Trophoblast cell (in vitro differentiated cells and primary cell): ENCODE results near the gene DNLZ.

Source experiments
- DNase-seq, 2 donors: peaks; one replicate each; pipeline ENCODE4 v3.0.0-alpha.2; 2016
- H2AFZ ChIP-seq: 2 replicates; pipeline ENCODE4 v1.6.1; 2013; ENCODE audit warnings: low read length, moderate library complexity, mild to moderate bottlenecking; ENCODE audit not compliant: insufficient read depth, poor library complexity
- H2AK5ac ChIP-seq: 2 replicates; pipeline ENCODE4 v1.6.1; 2013; ENCODE audit warnings: mild to moderate bottlenecking, low read length
- H2BK120ac ChIP-seq: 2 replicates; pipeline ENCODE4 v1.6.1; 2013; ENCODE audit warnings: low read length, mild to moderate bottlenecking, moderate library complexity; ENCODE audit not compliant: insufficient read depth, poor library complexity
- H2BK12ac ChIP-seq: 2 replicates; pipeline ENCODE4 v1.6.1; 2013; ENCODE audit warnings: mild to moderate bottlenecking, low read length, moderate library complexity
- H2BK5ac ChIP-seq: 2 replicates; pipeline ENCODE4 v1.6.1; 2013; ENCODE audit warnings: low read length, low read depth, moderate library complexity, mild to moderate bottlenecking; ENCODE audit not compliant: poor library complexity
- H3K14ac ChIP-seq: 2 replicates; pipeline ENCODE4 v1.6.1; 2013; ENCODE audit warnings: mild to moderate bottlenecking, low read length
- H3K18ac ChIP-seq: 2 replicates; pipeline ENCODE4 v1.6.1; 2013; ENCODE audit warnings: mild to moderate bottlenecking, low read length
- H3K23ac ChIP-seq: 2 replicates; pipeline ENCODE4 v1.6.1; 2013; ENCODE audit warnings: low read length
- H3K27ac ChIP-seq: 2 replicates; pipeline ENCODE4 v1.5.1; 2013; ENCODE audit warnings: low read depth, mild to moderate bottlenecking, inconsistent platforms, low read length, moderate library complexity
- H3K27me3 ChIP-seq: 2 replicates; pipeline ENCODE4 v1.6.1; 2013; ENCODE audit warnings: inconsistent platforms, mild to moderate bottlenecking, low read length, moderate library complexity; ENCODE audit not compliant: insufficient read depth
- H3K36me3 ChIP-seq, 2 experiments: 1 replicate in 1 of 2; 2 replicates in 1 of 2; pipeline ENCODE4 v1.6.1; 2013; ENCODE audit warnings: low read length in 2 of 2, mild to moderate bottlenecking in 2 of 2, moderate library complexity in 1 of 2; ENCODE audit not compliant: insufficient read depth in 2 of 2, control insufficient read depth in 1 of 2
- H3K4ac ChIP-seq: 2 replicates; pipeline ENCODE4 v1.6.1; 2013; ENCODE audit warnings: low read depth, mild to moderate bottlenecking, low read length, moderate library complexity
- H3K4me1 ChIP-seq, 2 experiments: 1 replicate in 1 of 2; 2 replicates in 1 of 2; pipeline ENCODE4 v1.6.1; 2013; ENCODE audit warnings: low read length in 2 of 2, mild to moderate bottlenecking in 2 of 2, moderate library complexity in 1 of 2; ENCODE audit not compliant: insufficient read depth in 2 of 2, control insufficient read depth in 1 of 2
- H3K4me2 ChIP-seq: 2 replicates; pipeline ENCODE4 v1.6.1; 2013; ENCODE audit warnings: inconsistent platforms, mild to moderate bottlenecking, low read length, moderate library complexity
- H3K4me3 ChIP-seq: 2 replicates; pipeline ENCODE4 v1.5.1; 2013; ENCODE audit warnings: mild to moderate bottlenecking, low read depth, low read length, inconsistent platforms
- H3K79me1 ChIP-seq: one replicate; pipeline ENCODE4 v1.6.1; 2013; ENCODE audit warnings: low read length
- H3K79me2 ChIP-seq: 2 replicates; pipeline ENCODE4 v1.6.1; 2013; ENCODE audit warnings: low read length, mild to moderate bottlenecking; ENCODE audit not compliant: control insufficient read depth, insufficient read depth, poor library complexity
- H3K9ac ChIP-seq: 2 replicates; pipeline ENCODE4 v1.6.1; 2013; ENCODE audit warnings: mild to moderate bottlenecking, low read length
- H3K9me3 ChIP-seq: 2 replicates; pipeline ENCODE4 v1.6.1; 2013; ENCODE audit warnings: low read depth, mild to moderate bottlenecking, control low read depth, inconsistent platforms, low read length; ENCODE audit not compliant: insufficient read depth
- H4K12ac ChIP-seq: 2 replicates; pipeline ENCODE4 v1.6.1; 2013; ENCODE audit warnings: low read depth, mild to moderate bottlenecking, low read length, moderate library complexity
- H4K8ac ChIP-seq: 2 replicates; pipeline ENCODE4 v1.6.1; 2013; ENCODE audit warnings: low read depth, mild to moderate bottlenecking, low read length, moderate library complexity
- H4K91ac ChIP-seq: one replicate; pipeline ENCODE4 v1.6.1; 2013; ENCODE audit warnings: low read depth, mild to moderate bottlenecking, low read length, moderate library complexity
- WGBS: extraction: QIAGEN DNeasy Blood & Tissue Kit; methylation state at CpG from one replicate; pipeline ENCODE4 v1.1.7; 2013; ENCODE audit warnings: missing lambda C conversion rate; ENCODE audit not compliant: insufficient read length, insufficient coverage; ENCODE audit errors: extremely low coverage; 5-methylcytosine and 5-hydroxymethylcytosine counted together

The DNLZ gene

GRCh38 chr9:136374183-136374575, 10.6 kb upstream of the DNLZ start:
- H4K12ac ChIP-seq = no peak overlapping the region
- no peak overlapping the region for H3K4ac ChIP-seq
- peaks cover 21 to 35% of the 10 kb centered on the region in 2 experiments for H3K4me1 ChIP-seq
- no peak overlapping the region for H3K18ac ChIP-seq
- DNase-seq = no peak
- no peak overlapping the region for H2AFZ ChIP-seq
- no peak overlapping the region for H2BK5ac ChIP-seq
- H2AK5ac ChIP-seq = no peak overlapping the region
- H3K36me3 ChIP-seq = peaks cover 35 to 38% of the 10 kb centered on the region in 2 experiments
- peaks cover 11% of the 10 kb centered on the region for H3K79me1 ChIP-seq
- H2BK12ac ChIP-seq = no peak overlapping the region
- no peak overlapping the region for H3K4me2 ChIP-seq
- no peak overlapping the region for H3K27ac ChIP-seq
- no peak overlapping the region for H3K9ac ChIP-seq
- no peak overlapping the region for H4K8ac ChIP-seq
- H3K14ac ChIP-seq = no peak overlapping the region
- H3K27me3 ChIP-seq = no peaks in the 10 kb centered on the region
- peaks cover 2% of the 10 kb centered on the region for H3K79me2 ChIP-seq
- no CpG with 5 or more reads among the region's 14 CpGs for WGBS
- no peak overlapping the region for H4K91ac ChIP-seq
- H3K9me3 ChIP-seq = no peaks in the 10 kb centered on the region
- H2BK120ac ChIP-seq = no peak overlapping the region
- H3K4me3 ChIP-seq = no peak overlapping the region
- no peak overlapping the region for H3K23ac ChIP-seq

GRCh38 chr9:136373300-136374182, 10.0 kb upstream of the DNLZ start, which contains the start of gene CARD9:
Gene CARD9, minus strand, starts transcription at chr9:136373669. Its CDS starts 1,591 bp downstream, at chr9:136372078.
- Histone ChIP-seq H3K79me2 (peaks cover 2% of the 10 kb centered on the region), H3K4me1 (peaks cover 21 to 35% of the 10 kb centered on the region in 2 experiments), H2AK5ac (peak within 1 kb of the TSS; percentile 32), H3K18ac (peak within 1 kb of the TSS; percentile 38), H3K36me3 (peaks cover 29 to 32% of the 10 kb centered on the region in 2 experiments), H4K91ac (peak within 1 kb of the TSS; percentile 81), H3K27me3 (no peaks in the 10 kb centered on the region), H2BK12ac (peak within 1 kb of the TSS; percentile 14), H3K14ac (peak within 1 kb of the TSS; percentile 52), H3K4me3 (no peak within 1 kb of the TSS), H2BK120ac (peak within 1 kb of the TSS; percentile 35), H3K79me1 (peaks cover 11% of the 10 kb centered on the region), H2BK5ac (peak within 1 kb of the TSS; percentile 71), H3K4me2 (no peak within 1 kb of the TSS), H2AFZ (peak within 1 kb of the TSS; percentile 12), H3K9ac (no peak within 1 kb of the TSS), H4K8ac (peak within 1 kb of the TSS; percentile 71), H3K9me3 (no peaks in the 10 kb centered on the region), H3K4ac (peak within 1 kb of the TSS; percentile 22), H4K12ac (peak within 1 kb of the TSS; percentile 36), H3K23ac (no peak within 1 kb of the TSS), H3K27ac (peak within 1 kb of the TSS; percentile 49)
- no CpG with 5 or more reads among the region's 27 CpGs for WGBS
- DNase-seq = peak in 1 of 2 donors; percentile 16

DNA sequence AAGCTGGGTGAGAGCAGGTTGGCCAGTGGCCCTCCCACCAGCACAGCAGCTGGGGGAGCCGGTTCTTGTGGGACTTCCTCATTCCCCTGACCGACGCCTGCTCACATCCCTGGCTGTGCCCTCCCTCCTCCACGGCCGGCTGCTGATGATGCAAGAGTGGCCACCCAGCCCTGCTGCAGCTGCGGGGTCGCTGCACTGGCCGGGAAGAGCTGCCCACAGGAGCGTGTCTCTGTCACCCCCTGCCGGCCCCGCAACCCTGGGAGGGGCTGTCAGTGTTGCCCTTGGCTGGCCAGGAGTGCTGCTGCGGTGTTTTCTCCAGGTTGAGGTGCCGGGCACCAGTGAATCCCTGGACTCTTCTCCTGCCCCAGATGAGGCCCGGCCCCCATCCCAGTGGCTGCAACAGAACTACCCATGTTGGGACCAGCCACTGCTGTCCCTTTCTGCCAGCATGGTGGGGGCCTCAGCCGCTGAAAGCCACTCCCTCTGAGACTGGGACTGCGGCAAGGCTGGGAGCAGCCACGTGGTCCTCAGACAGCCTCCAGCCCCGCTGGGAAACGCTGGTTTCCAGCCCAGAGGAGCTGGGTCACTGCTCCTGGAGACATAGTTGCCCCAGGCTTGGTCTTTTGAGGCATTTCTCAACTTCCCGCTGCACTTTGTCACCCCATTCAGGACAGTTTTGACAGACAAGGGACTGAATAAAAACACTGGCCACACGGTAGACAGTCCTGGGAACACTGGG, 9.2 kb upstream of the DNLZ start:
- Histone ChIP-seq H2AK5ac (peak overlapping the region; percentile 32), H3K14ac (peak overlapping the region; percentile 52), H2AFZ (peak overlapping the region; percentile 12), H3K27me3 (no peaks in the 10 kb centered on the region), H3K4me2 (no peak overlapping the region), H3K4me1 (peaks cover 21 to 35% of the 10 kb centered on the region in 2 experiments), H3K4me3 (no peak overlapping the region), H2BK5ac (peak overlapping the region; percentile 71), H4K91ac (peak overlapping the region; percentile 81), H3K9ac (no peak overlapping the region), H3K18ac (peak overlapping the region; percentile 58), H3K27ac (peak overlapping the region; percentile 49), H3K79me2 (peaks cover 2% of the 10 kb centered on the region), H3K23ac (no peak overlapping the region), H4K12ac (peak overlapping the region; percentile 36), H4K8ac (peak overlapping the region; percentile 81), H2BK120ac (peak overlapping the region; percentile 35), H3K79me1 (peaks cover 11% of the 10 kb centered on the region), H2BK12ac (peak overlapping the region; percentile 27), H3K9me3 (no peaks in the 10 kb centered on the region), H3K4ac (peak overlapping the region; percentile 22), H3K36me3 (peaks cover 21 to 26% of the 10 kb centered on the region in 2 experiments)
- no CpG with 5 or more reads among the region's 21 CpGs for WGBS
- peak; percentile 77 to 88 for DNase-seq

DNA sequence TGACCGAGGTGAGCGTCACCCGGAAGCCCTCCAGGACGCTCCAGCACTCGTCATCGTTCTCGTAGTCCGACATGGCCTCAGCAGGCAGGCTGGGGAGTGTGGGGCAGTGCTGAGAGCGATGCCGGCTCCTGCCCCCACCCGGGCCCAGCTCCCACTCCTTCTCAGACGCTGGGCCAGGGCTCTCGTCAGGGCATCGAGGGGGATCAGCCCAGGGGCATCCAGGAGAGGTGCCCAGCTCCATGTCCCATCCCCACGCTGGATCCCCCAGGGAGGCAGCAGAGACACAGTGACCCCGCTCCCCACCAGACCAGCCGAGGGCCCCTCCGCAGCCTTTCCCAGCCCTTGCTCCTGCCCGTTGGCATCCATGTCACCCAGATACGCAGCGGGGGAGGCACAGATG, 8.5 kb upstream of the DNLZ start:
- peaks cover 21 to 35% of the 10 kb centered on the region in 2 experiments for H3K4me1 ChIP-seq
- no peaks in the 10 kb centered on the region for H3K27me3 ChIP-seq
- peak overlapping the region; percentile 27 for H2BK12ac ChIP-seq
- no peak overlapping the region for H3K9ac ChIP-seq
- H3K14ac ChIP-seq = peak overlapping the region; percentile 52
- peak overlapping the region; percentile 31 for H2AK5ac ChIP-seq
- H3K23ac ChIP-seq = no peak overlapping the region
- DNase-seq = no peak
- H2BK120ac ChIP-seq = peak overlapping the region; percentile 29
- H2AFZ ChIP-seq = peak overlapping the region; percentile 12
- H2BK5ac ChIP-seq = no peak overlapping the region
- H3K4me2 ChIP-seq = no peak overlapping the region
- peaks cover 2% of the 10 kb centered on the region for H3K79me2 ChIP-seq
- peaks cover 11% of the 10 kb centered on the region for H3K79me1 ChIP-seq
- H4K8ac ChIP-seq = peak overlapping the region; percentile 81
- H3K36me3 ChIP-seq = peaks cover 15 to 18% of the 10 kb centered on the region in 2 experiments
- no peak overlapping the region for H3K4ac ChIP-seq
- H3K9me3 ChIP-seq = no peaks in the 10 kb centered on the region
- peak overlapping the region; percentile 40 for H4K91ac ChIP-seq
- no CpG with 5 or more reads among the region's 21 CpGs for WGBS
- H3K4me3 ChIP-seq = no peak overlapping the region
- H3K18ac ChIP-seq = peak overlapping the region; percentile 58
- H3K27ac ChIP-seq = peak overlapping the region; percentile 19
- peak overlapping the region; percentile 17 for H4K12ac ChIP-seq
